Lower lobe of right lung (tissue), 2 donors: Measurements from ENCODE around the gene RSPH6A. TPM values are rescaled to one million over a fixed set of nuclear protein-coding genes. Genes with fewer than 3 reads are reported as not detected.

Experiments used
- ATAC-seq, 2 donors: fragments of 200-7000 bp; cut with Tn5 transposase; one replicate each; pipeline ENCODE4 v1.9.1; 2020 to 2022; ENCODE audit warnings: mild to moderate bottlenecking in 2 of 2, moderate library complexity in 2 of 2
- DNase-seq: peaks from one replicate; pipeline ENCODE4 v3.0.0-alpha.2; 2020
- H3K27ac ChIP-seq: fragments of 200-600 bp; one replicate; pipeline ENCODE4 v1.8.0; 2022
- H3K27me3 ChIP-seq: fragments of 200-600 bp; one replicate; pipeline ENCODE4 v1.8.0; 2022; ENCODE audit warnings: low read depth
- H3K36me3 ChIP-seq: fragments of 200-600 bp; one replicate; pipeline ENCODE4 v1.8.0; 2022; ENCODE audit warnings: mild to moderate bottlenecking
- H3K4me1 ChIP-seq: fragments of 200-600 bp; one replicate; pipeline ENCODE4 v1.8.0; 2022
- H3K4me3 ChIP-seq: fragments of 200-600 bp; one replicate; pipeline ENCODE4 v1.8.0; 2022; ENCODE audit warnings: mild to moderate bottlenecking
- H3K9me3 ChIP-seq: fragments of 200-600 bp; one replicate; pipeline ENCODE4 v1.8.0; 2022
- CTCF ChIP-seq: fragments of 200-600 bp; IDR thresholded peaks from one replicate; pipeline ENCODE4 v1.8.0; 2022; ENCODE audit warnings: antibody characterized with exemption, mild to moderate bottlenecking
- intact Hi-C: fragments of 100-400 bp; cut with DNase I; formaldehyde crosslinking; loops from one replicate; pipeline ENCODE4 v1.11.0; 2022
- long read RNA-seq: library from polyadenylated mRNA; unstranded; transcript quantifications from one replicate; pipeline ENCODE4 v2.0.0, GENCODE V29; 2021
- total RNA-seq: library from RNA; stranded (reverse); fragmentation: NEBNext Ultra II Directional; extraction: Animal tissue kit (Norgen Biotek cat#: 25700); gene quantifications from one replicate; pipeline ENCODE4 v1.2.1, GENCODE V29; 2021
- donor health status: DM: no; HTN: yes; CAD: no; lungs with severe emphysema.

RSPH6A gene
- 0.21 TPM for total RNA-seq
- long read RNA-seq = 0 reads

DNA sequence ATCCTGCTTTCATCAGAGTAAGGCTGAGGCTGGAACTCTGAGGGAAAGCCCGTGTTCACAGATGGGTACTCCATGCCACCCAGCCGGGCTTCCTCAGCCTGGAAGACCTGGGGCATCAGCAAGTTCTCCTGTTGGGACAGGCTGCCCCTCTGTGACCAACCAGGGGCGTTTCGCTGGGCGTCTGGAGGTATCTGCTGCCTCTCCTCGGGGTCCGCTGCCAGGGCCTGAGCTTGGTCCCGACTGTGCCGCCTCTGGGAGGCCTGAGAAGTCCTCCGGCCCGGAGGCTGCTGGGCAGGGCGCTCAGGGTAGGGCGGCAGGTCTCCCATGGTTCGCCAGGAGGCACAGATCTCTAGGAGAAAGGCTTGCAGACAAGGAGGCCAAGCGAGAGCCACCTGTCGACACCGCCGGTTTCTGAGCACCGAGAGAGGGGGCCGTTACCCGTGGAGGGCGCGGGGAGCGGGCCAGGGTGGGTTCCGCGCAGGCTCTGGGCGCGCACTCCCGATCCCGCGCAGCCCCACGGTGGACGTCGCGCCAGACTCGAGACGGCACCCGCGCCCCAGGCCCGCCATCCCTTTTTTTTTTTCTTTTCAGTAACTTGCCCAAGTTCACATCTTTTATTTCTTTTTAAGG, at the start of gene RSPH6A:
Gene RSPH6A (minus strand): TSS at position 458 of the 630 bp plus-strand sequence. CDS start 132 bp downstream, at position 326.
- DNase-seq (peak; percentile 41), ATAC-seq (no peak)

DNA sequence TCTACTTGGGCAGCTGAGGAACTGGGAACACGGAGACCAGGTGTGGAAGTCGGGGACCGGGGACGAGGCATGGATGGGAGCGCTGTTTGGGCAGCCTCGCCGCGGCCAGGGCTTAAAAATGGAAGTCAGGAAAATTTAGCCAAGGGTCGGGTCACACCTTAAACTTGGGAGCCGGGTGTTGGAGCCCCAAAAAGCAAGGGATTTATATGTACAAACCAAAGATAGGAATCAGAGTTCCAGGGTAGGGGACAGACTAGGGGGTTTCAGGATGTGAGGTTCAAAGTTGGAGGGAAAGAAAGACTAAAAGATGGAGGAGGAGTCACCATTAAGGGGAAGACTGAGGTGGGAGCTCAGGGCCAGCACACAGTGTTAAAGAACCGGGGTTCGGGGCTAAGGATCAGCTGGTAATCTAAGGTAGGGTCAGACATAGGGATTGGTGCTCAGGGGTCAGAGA, 49.5 kb upstream of the RSPH6A start:
- ATAC-seq = no peak
- H3K27me3 ChIP-seq = peaks cover 14% of the 10 kb centered on the region
- no peak for TF ChIP-seq CTCF
- intact Hi-C loops = no loop called here
- H3K4me3 ChIP-seq = peak overlapping the region; percentile 99
- no peak for DNase-seq
- peaks cover 16% of the 10 kb centered on the region for H3K36me3 ChIP-seq
- H3K9me3 ChIP-seq = no peaks in the 10 kb centered on the region
- H3K4me1 ChIP-seq = peaks cover 31% of the 10 kb centered on the region
- no peak overlapping the region for H3K27ac ChIP-seq

More for the DNA sequence above, at the start of gene RSPH6A:
- H3K36me3 ChIP-seq = peaks cover 8% of the 10 kb centered on the region
- no peak for TF ChIP-seq CTCF
- no peaks in the 10 kb centered on the region for H3K27me3 ChIP-seq
- intact Hi-C loops = no loop called here
- no peak within 1 kb of the TSS for H3K27ac ChIP-seq
- H3K4me1 ChIP-seq = peaks cover 10% of the 10 kb centered on the region
- H3K4me3 ChIP-seq = peak within 1 kb of the TSS; percentile 40
- no peaks in the 10 kb centered on the region for H3K9me3 ChIP-seq

GRCh38 chr19:45863840-45864628, 48.9 kb upstream of the RSPH6A start, which contains the start of gene FOXA3:
TSS of gene FOXA3 (plus strand) at chr19:45864326. CDS start at chr19:45864457, 131 bp downstream.
- Histone ChIP-seq H3K9me3 (no peaks in the 10 kb centered on the region), H3K27me3 (peaks cover 14% of the 10 kb centered on the region), H3K4me1 (peaks cover 31% of the 10 kb centered on the region), H3K27ac (no peak within 1 kb of the TSS), H3K4me3 (peak within 1 kb of the TSS; percentile 99), H3K36me3 (peaks cover 22% of the 10 kb centered on the region)
- no peak for DNase-seq
- peak; percentile 73 for TF ChIP-seq CTCF
- intact Hi-C loops = no loop called here
- ATAC-seq = peak; percentile 83 to 84

DNA sequence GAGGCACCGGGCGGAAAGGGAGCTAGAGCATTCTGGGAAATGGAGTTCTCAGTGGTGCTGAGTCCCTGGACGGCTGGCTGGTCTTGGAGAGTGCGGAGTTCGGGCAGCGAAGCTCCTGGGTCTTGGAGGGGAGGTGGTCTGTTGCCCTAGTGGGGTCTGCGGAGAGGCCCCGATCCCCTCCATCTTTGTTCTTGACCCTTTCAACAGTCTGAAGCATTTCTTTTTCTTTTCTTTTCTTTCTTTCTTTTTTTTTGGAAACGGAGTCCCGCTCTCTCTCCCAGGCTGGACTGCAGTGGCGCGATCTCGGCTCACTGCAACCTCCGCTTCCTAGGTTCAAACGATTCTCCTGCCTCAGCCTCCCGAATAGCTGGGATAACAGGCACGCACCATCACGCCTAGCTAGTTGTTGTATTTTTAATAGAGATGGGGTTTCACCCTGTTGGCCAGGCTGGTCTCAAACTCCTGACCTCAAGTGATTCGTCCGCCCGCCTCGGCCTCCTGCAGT, 48.3 kb upstream of the RSPH6A start:
- Histone ChIP-seq H3K9me3 (no peaks in the 10 kb centered on the region), H3K27me3 (peaks cover 14% of the 10 kb centered on the region), H3K27ac (no peak overlapping the region), H3K36me3 (peaks cover 28% of the 10 kb centered on the region), H3K4me3 (peak overlapping the region; percentile 99), H3K4me1 (peaks cover 31% of the 10 kb centered on the region)
- intact Hi-C loops = no loop called here
- TF ChIP-seq CTCF = no peak
- DNase-seq (no peak), ATAC-seq (no peak)

- intact Hi-C loops = no loop called here
- TF ChIP-seq CTCF = no peak
- peak within 1 kb of the TSS; percentile 99 for H3K4me3 ChIP-seq
These were observed 47.6 kb upstream of the RSPH6A start, which contains the start of gene SYMPK for GRCh38 chr19:45862564-45863334. TSS of gene SYMPK (minus strand) at chr19:45863147. CDS start at chr19:45854495, 8,652 bp downstream.

More at GRCh38 chr19:45862564-45863334, 47.6 kb upstream of the RSPH6A start, which contains the start of gene SYMPK:
- Histone ChIP-seq H3K27me3 (peaks cover 14% of the 10 kb centered on the region), H3K27ac (peak within 1 kb of the TSS; percentile 88), H3K9me3 (no peaks in the 10 kb centered on the region), H3K4me1 (peaks cover 31% of the 10 kb centered on the region), H3K36me3 (peaks cover 33% of the 10 kb centered on the region)
- peak; percentile 98 to 99 for ATAC-seq
- DNase-seq = peak; percentile 99
